Right lobe of liver (tissue), 6 donors: ENCODE data around the gene UNKL. TPM values are rescaled to one million over a fixed set of nuclear protein-coding genes. Genes with fewer than 3 reads are reported as not detected.
A peak's percentile ranks its signal among the peaks of the same experiment; 100 is the strongest.

Experiments
- ATAC-seq, 4 donors: fragments of 200-7000 bp; cut with Tn5 transposase; one replicate each; pipeline ENCODE4 v1.9.1; 2020; ENCODE audit warnings: mild to moderate bottlenecking in 4 of 4, moderate library complexity in 4 of 4
- DNase-seq, 3 donors: peaks; one replicate each; pipeline ENCODE4 v3.0.0-alpha.2; 2020
- H3K27ac ChIP-seq, 3 donors: fragments of 200-600 bp; one replicate each; pipeline ENCODE4 v1.8.0; 2022
- H3K27me3 ChIP-seq, 2 donors: fragments of 200-600 bp; one replicate each; pipeline ENCODE4 v1.8.0; 2022
- H3K36me3 ChIP-seq, 4 donors: fragments of 200-600 bp; sonication (generic) in 1 of 4; one replicate each; pipeline versions ENCODE4 v1.5.1 to v1.8.0; 2017 to 2022; ENCODE audit warnings: control low read depth in 1 of 4
- H3K4me1 ChIP-seq, 4 donors: fragments of 200-600 bp; sonication (generic) in 1 of 4; one replicate each; pipeline versions ENCODE4 v1.5.1 to v1.8.0; 2017 to 2022; ENCODE audit warnings: control low read depth in 1 of 4
- H3K4me3 ChIP-seq, 3 donors: fragments of 200-600 bp; one replicate each; pipeline ENCODE4 v1.8.0; 2022
- H3K9me3 ChIP-seq, 4 donors: fragments of 200-600 bp; sonication (generic) in 1 of 4; one replicate each; pipeline versions ENCODE4 v1.5.1 to v1.8.0; 2017 to 2022; ENCODE audit warnings: control low read depth in 1 of 4
- CTCF ChIP-seq, 4 donors: fragments of 200-600 bp in 3 of 4; fragments of 450-650 bp in 1 of 4; IDR thresholded peaks; one replicate each; pipeline versions ENCODE4 v1.5.1 to v1.8.0; 2016 to 2022; ENCODE audit warnings: antibody characterized with exemption in 4 of 4, mild to moderate bottlenecking in 2 of 4
- POLR2A ChIP-seq: fragments of 450-650 bp; IDR thresholded peaks from one replicate; pipeline ENCODE4 v1.6.1; 2017; ENCODE audit warnings: antibody characterized with exemption, mild to moderate bottlenecking
- WGBS: methylation state at CpG from one replicate; pipeline ENCODE4 v1.1.6; 2018; ENCODE audit warnings: low coverage, low lambda C conversion rate; ENCODE audit not compliant: insufficient coverage; ENCODE audit errors: missing lambda C conversion rate; 5-methylcytosine and 5-hydroxymethylcytosine counted together
- intact Hi-C, 2 donors: fragments of 100-400 bp; cut with DNase I; formaldehyde crosslinking; loops; one replicate each; pipeline versions ENCODE4 v1.11.2 to v1.14.1; 2022
- total RNA-seq, 6 experiments: library from RNA; depleted of rRNA in 2 of 6; stranded (reverse); fragments of >200 nt in 2 of 6; fragmentation: NEBNext Ultra II Directional in 3 of 6; extraction: Animal tissue kit (Norgen Biotek cat#: 25700) in 3 of 6; gene quantifications; one replicate each; pipeline versions ENCODE4 v1.1.0 to v1.2.4, GENCODE V29; 2016 to 2023
- donor health status: DM: no; HTN: yes; CAD: no.
- donor health status: DM: no; HTN: no; CAD: no.
- donor health status: DM: no; HTN: no; CAD: no.
- donor health status: DM: no; HTN: yes; CAD: no.
- donor health status: DM: no; HTN: yes; CAD: no.

UNKL gene
- total RNA-seq, 6 experiments from 2014 or later = 9.0 to 14.2 (median 12.0) TPM

DNA sequence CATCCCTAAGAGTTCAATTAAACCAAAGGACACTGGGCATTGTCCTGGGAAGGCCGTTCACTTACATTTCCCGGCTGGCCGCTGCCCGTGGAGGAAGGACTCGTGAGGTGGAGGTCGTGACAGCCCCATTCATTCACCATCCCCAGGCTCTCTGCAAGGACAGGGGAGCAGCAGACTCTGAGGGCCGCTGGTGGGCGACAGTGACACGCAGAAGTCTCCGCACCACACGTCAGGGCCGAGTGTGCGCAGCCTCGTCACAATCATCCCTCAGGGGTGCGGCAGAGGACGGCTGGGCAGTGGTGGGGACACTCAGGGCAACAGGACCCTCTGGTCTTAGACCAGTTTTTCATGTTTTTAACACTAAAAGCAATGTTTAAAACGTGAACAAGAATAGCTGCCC is 21.7 kb downstream of the UNKL start:
- no peaks in the 10 kb centered on the region for H3K4me1 ChIP-seq
- no peak overlapping the region for H3K27ac ChIP-seq
- TF ChIP-seq CTCF (IDR thresholded peaks at IDR 0.05) (no peak), POLR2A (no peak)
- ATAC-seq (no peak), DNase-seq (no peak)
- no peaks in the 10 kb centered on the region for H3K27me3 ChIP-seq
- no peaks in the 10 kb centered on the region for H3K9me3 ChIP-seq
- no peak overlapping the region for H3K4me3 ChIP-seq
- intact Hi-C loops = no loop called here
- peaks cover 0 to 24% (median 6%) of the 10 kb centered on the region in 4 donors for H3K36me3 ChIP-seq
- WGBS = 73% methylated on average over 3 of the region's 17 CpGs

GRCh38 chr16:1390239-1390779 is 24.2 kb downstream of the UNKL start:
- Histone ChIP-seq H3K9me3 (no peaks in the 10 kb centered on the region), H3K27ac (no peak overlapping the region), H3K4me1 (no peaks in the 10 kb centered on the region), H3K4me3 (no peak overlapping the region), H3K27me3 (no peaks in the 10 kb centered on the region), H3K36me3 (peaks cover 0 to 24% (median 6%) of the 10 kb centered on the region in 4 donors)
- TF ChIP-seq CTCF (IDR thresholded peaks at IDR 0.05) (no peak), POLR2A (no peak)
- DNase-seq (no peak), ATAC-seq (no peak)
- intact Hi-C loops = no loop called here
- 94% methylated on average over 20 of the region's 28 CpGs for WGBS

DNA sequence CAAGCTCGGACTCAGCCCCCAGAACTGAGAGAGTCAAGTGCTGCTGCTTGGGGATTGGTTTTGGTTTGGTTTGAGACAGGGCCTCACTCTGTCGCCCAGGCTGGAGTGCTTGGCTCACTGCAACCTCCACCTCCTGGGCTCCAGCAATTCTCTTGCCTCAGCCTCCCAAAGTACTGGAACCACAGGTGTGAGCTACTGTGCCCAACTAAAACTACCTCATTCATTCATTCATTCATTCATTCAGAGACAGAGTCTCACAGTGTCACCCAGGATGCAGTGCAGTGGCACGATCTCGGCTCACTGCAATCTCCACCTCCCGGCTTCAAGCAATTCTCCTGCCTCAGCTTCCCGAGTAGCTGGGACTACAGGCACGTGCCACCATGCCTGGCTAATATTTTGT is 24.7 kb downstream of the UNKL start:
- Histone ChIP-seq H3K9me3 (no peaks in the 10 kb centered on the region), H3K27me3 (no peaks in the 10 kb centered on the region), H3K36me3 (peaks cover 0 to 24% (median 6%) of the 10 kb centered on the region in 4 donors), H3K4me1 (no peaks in the 10 kb centered on the region), H3K27ac (no peak overlapping the region), H3K4me3 (no peak overlapping the region)
- DNase-seq (no peak), ATAC-seq (no peak)
- intact Hi-C loops = no loop called here
- WGBS = 80% methylated on average over 1 of the region's 7 CpGs
- no peak for TF ChIP-seq POLR2A
- TF ChIP-seq CTCF (IDR thresholded peaks at IDR 0.05) = no peak

GRCh38 chr16:1387331-1387730 is 27.2 kb downstream of the UNKL start:
- TF ChIP-seq CTCF (IDR thresholded peaks at IDR 0.05) = no peak
- no peak for TF ChIP-seq POLR2A
- Histone ChIP-seq H3K4me3 (no peak overlapping the region), H3K36me3 (peaks cover 0 to 19% (median 3%) of the 10 kb centered on the region in 4 donors), H3K27me3 (no peaks in the 10 kb centered on the region), H3K4me1 (no peaks in the 10 kb centered on the region), H3K27ac (no peak overlapping the region), H3K9me3 (no peaks in the 10 kb centered on the region)
- DNase-seq = no peak
- ATAC-seq = peak in 1 of 4 donors; percentile 6
- WGBS = no CpG with 5 or more reads among the region's 16 CpGs
- intact Hi-C loops = no loop called here

GRCh38 chr16:1385232-1385631 is 29.3 kb downstream of the UNKL start:
- TF ChIP-seq POLR2A = no peak
- TF ChIP-seq CTCF (IDR thresholded peaks at IDR 0.05) = no peak
- Histone ChIP-seq H3K27ac (no peak overlapping the region), H3K36me3 (peaks cover 0 to 18% (median 3%) of the 10 kb centered on the region in 4 donors), H3K9me3 (no peaks in the 10 kb centered on the region), H3K4me1 (no peaks in the 10 kb centered on the region), H3K27me3 (no peaks in the 10 kb centered on the region), H3K4me3 (no peak overlapping the region)
- 67% methylated on average over 1 of the region's 39 CpGs for WGBS
- no peak for DNase-seq
- ATAC-seq = no peak
- intact Hi-C loops = no loop called here
